Upper lobe of left lung (tissue), 4 donors: ENCODE measurements around the gene DAW1.

Source experiments
- CTCF ChIP-seq, 6 experiments: fragments of 450-650 bp in 4 of 6; fragments of 200-600 bp in 2 of 6; sonication (generic) in 2 of 6; IDR thresholded peaks; one replicate each; pipeline ENCODE4 v1.5.1; 2016 to 2019; ENCODE audit warnings: antibody characterized with exemption in 6 of 6
- EP300 ChIP-seq, 4 donors: sonication (generic); formaldehyde crosslinking; IDR thresholded peaks; one replicate each; pipeline ENCODE4 v1.5.1; 2017; ENCODE audit warnings: antibody characterized with exemption in 4 of 4, control low read depth in 2 of 4
- POLR2A ChIP-seq, 4 donors: fragments of 450-650 bp; IDR thresholded peaks; one replicate each; pipeline ENCODE4 v1.5.1; 2016 to 2017; ENCODE audit warnings: antibody characterized with exemption in 4 of 4, mild to moderate bottlenecking in 2 of 4
- POLR2AphosphoS5 ChIP-seq, 2 donors: sonication (generic); formaldehyde crosslinking; IDR thresholded peaks; one replicate each; pipeline ENCODE4 v1.5.1; 2017; ENCODE audit warnings: antibody characterized with exemption in 2 of 2

GRCh38 chr2:227891673-227892072 is 20.2 kb downstream of the DAW1 start:
- TF ChIP-seq CTCF (IDR thresholded peaks at IDR 0.05) (no peak), POLR2A (IDR thresholded peaks at IDR 0.05) (no peak), EP300 (IDR thresholded peaks at IDR 0.05) (no peak), POLR2AphosphoS5 (IDR thresholded peaks at IDR 0.05) (no peak)
